Loucy (cell line): ENCODE data around the gene LRRC71.

Experiments used
- H2AFZ ChIP-seq: fragments of 200-600 bp; sonication (generic); 2 replicates; pipeline ENCODE4 v1.6.0; 2016; ENCODE audit warnings: antibody characterized with exemption, mild to moderate bottlenecking, low read length, moderate library complexity
- H3F3A ChIP-seq: fragments of 200-600 bp; 2 replicates; pipeline ENCODE4 v1.6.0; 2016; ENCODE audit warnings: antibody characterized with exemption, low read depth, mild to moderate bottlenecking
- H3K27me3 ChIP-seq: fragments of 200-600 bp; sonication (generic); 2 replicates; pipeline ENCODE4 v1.6.1; 2014; ENCODE audit warnings: low read length, mild to moderate bottlenecking; ENCODE audit not compliant: insufficient read depth, poor library complexity, severe bottlenecking
- H3K36me3 ChIP-seq: fragments of 200-600 bp; sonication (generic); 2 replicates; pipeline ENCODE4 v1.6.1; 2016; ENCODE audit warnings: low read length; ENCODE audit not compliant: insufficient read depth
- H3K4me1 ChIP-seq: fragments of 200-600 bp; sonication (generic); 2 replicates; pipeline ENCODE4 v1.5.1; 2014; ENCODE audit warnings: low read length, mild to moderate bottlenecking; ENCODE audit not compliant: insufficient read depth, poor library complexity, severe bottlenecking
- H3K4me2 ChIP-seq: fragments of 200-600 bp; sonication (generic); 2 replicates; pipeline ENCODE4 v1.6.0; 2014; ENCODE audit warnings: antibody characterized with exemption, low read length, low read depth, mild to moderate bottlenecking; ENCODE audit not compliant: poor library complexity, severe bottlenecking
- H3K4me3 ChIP-seq: fragments of 200-600 bp; sonication (generic); 2 replicates; pipeline ENCODE4 v1.5.1; 2014; ENCODE audit warnings: low read length, mild to moderate bottlenecking, mixed read lengths; ENCODE audit not compliant: poor library complexity, severe bottlenecking
- H3K79me2 ChIP-seq: fragments of 200-600 bp; sonication (generic); 2 replicates; pipeline ENCODE4 v1.6.1; 2014; ENCODE audit warnings: low read length; ENCODE audit not compliant: insufficient read depth
- H3K9ac ChIP-seq: fragments of 200-600 bp; sonication (generic); 2 replicates; pipeline ENCODE4 v1.6.0; 2014; ENCODE audit warnings: mild to moderate bottlenecking, low read depth, low read length, moderate library complexity; ENCODE audit not compliant: poor library complexity, severe bottlenecking
- H3K9me2 ChIP-seq: fragments of 200-600 bp; sonication (generic); replicated peaks from 2 replicates; pipeline ENCODE4 v1.6.1; 2016; ENCODE audit warnings: low read depth, low read length, mixed read lengths
- H3K9me3 ChIP-seq: fragments of 200-600 bp; sonication (generic); 2 replicates; pipeline ENCODE4 v1.6.1; 2014; ENCODE audit warnings: mild to moderate bottlenecking, antibody characterized with exemption, low read length, low read depth; ENCODE audit not compliant: insufficient read depth
- H4K20me1 ChIP-seq: fragments of 200-600 bp; sonication (generic); 2 replicates; pipeline ENCODE4 v1.6.0; 2014; ENCODE audit warnings: antibody characterized with exemption, low read length, mild to moderate bottlenecking; ENCODE audit not compliant: insufficient read depth, poor library complexity, severe bottlenecking
- CTCF ChIP-seq: fragments of 200-600 bp; sonication (generic); conservative IDR thresholded peaks from 2 replicates; pipeline ENCODE4 v1.5.1; 2014; ENCODE audit warnings: mild to moderate bottlenecking, antibody characterized with exemption, low read length
- EZH2phosphoT487 ChIP-seq: fragments of 200-600 bp; IDR thresholded peaks from 2 replicates; pipeline ENCODE4 v1.6.1; 2018; ENCODE audit warnings: antibody characterized with exemption, mild to moderate bottlenecking, moderate library complexity, borderline replicate concordance

Gene LRRC71

GRCh38 chr1:156912861-156913808 is 7.3 kb upstream of the LRRC71 start:
- Histone ChIP-seq H3K4me1 (no peaks in the 10 kb centered on the region), H3K27me3 (no peaks in the 10 kb centered on the region), H3K79me2 (no peaks in the 10 kb centered on the region), H3K4me3 (no peak overlapping the region), H3K9me2 (no peaks in the 10 kb centered on the region), H3K9me3 (no peaks in the 10 kb centered on the region), H3K4me2 (no peak overlapping the region), H4K20me1 (no peaks in the 10 kb centered on the region), H2AFZ (no peak overlapping the region), H3K36me3 (no peaks in the 10 kb centered on the region), H3F3A (no peaks in the 10 kb centered on the region), H3K9ac (no peak overlapping the region)
- no peak for TF ChIP-seq CTCF
- TF ChIP-seq EZH2phosphoT487, result no peak

- Histone ChIP-seq H3F3A (no peaks in the 10 kb centered on the region), H3K36me3 (no peaks in the 10 kb centered on the region), H3K4me3 (no peak overlapping the region), H3K9me2 (no peaks in the 10 kb centered on the region), H2AFZ (no peak overlapping the region), H3K27me3 (no peaks in the 10 kb centered on the region), H3K4me1 (no peaks in the 10 kb centered on the region), H4K20me1 (no peaks in the 10 kb centered on the region), H3K9ac (no peak overlapping the region), H3K79me2 (no peaks in the 10 kb centered on the region), H3K4me2 (no peak overlapping the region), H3K9me3 (no peaks in the 10 kb centered on the region)
- no peak for TF ChIP-seq CTCF
- TF ChIP-seq EZH2phosphoT487, result no peak
Measured at GRCh38 chr1:156913809-156914387, 6.5 kb upstream of the LRRC71 start.

- no peaks in the 10 kb centered on the region for H3K79me2 ChIP-seq
Measured at GRCh38 chr1:156914440-156914856, 6.0 kb upstream of the LRRC71 start.

More at GRCh38 chr1:156914440-156914856, 6.0 kb upstream of the LRRC71 start:
- Histone ChIP-seq H3K9me2 (no peaks in the 10 kb centered on the region), H4K20me1 (no peaks in the 10 kb centered on the region), H3K4me2 (no peak overlapping the region), H3K9me3 (no peaks in the 10 kb centered on the region), H3K9ac (no peak overlapping the region), H3K36me3 (no peaks in the 10 kb centered on the region), H2AFZ (no peak overlapping the region), H3F3A (no peaks in the 10 kb centered on the region), H3K4me1 (no peaks in the 10 kb centered on the region), H3K27me3 (no peaks in the 10 kb centered on the region), H3K4me3 (no peak overlapping the region)
- no peak for TF ChIP-seq EZH2phosphoT487
- no peak for TF ChIP-seq CTCF
